GM21515 (cell line): ENCODE results near the gene MRPL4.

Source experiments
- ATAC-seq: cut with Tn5 transposase; IDR thresholded peaks from one replicate; pipeline ENCODE4 v1.9.1; 2021; ENCODE audit not compliant: unreplicated experiment

Gene MRPL4

DNA sequence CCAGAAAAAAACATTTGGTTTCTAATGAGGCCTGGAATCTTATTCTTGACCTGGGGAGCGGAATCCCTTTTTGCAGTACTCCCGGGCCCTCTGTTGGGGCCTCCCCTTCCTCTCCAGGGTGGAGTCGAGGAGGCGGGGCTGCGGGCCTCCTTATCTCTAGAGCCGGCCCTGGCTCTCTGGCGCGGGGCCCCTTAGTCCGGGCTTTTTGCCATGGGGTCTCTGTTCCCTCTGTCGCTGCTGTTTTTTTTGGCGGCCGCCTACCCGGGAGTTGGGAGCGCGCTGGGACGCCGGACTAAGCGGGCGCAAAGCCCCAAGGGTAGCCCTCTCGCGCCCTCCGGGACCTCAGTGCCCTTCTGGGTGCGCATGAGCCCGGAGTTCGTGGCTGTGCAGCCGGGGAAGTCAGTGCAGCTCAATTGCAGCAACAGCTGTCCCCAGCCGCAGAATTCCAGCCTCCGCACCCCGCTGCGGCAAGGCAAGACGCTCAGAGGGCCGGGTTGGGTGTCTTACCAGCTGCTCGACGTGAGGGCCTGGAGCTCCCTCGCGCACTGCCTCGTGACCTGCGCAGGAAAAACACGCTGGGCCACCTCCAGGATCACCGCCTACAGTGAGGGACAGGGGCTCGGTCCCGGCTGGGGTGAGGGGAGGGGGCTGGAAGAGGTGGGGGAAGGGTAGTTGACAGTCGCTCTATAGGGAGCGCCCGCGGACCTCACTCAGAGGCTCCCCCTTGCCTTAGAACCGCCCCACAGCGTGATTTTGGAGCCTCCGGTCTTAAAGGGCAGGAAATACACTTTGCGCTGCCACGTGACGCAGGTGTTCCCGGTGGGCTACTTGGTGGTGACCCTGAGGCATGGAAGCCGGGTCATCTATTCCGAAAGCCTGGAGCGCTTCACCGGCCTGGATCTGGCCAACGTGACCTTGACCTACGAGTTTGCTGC is 35.1 kb downstream of the MRPL4 start, which contains the start of gene ICAM4:
Gene ICAM4 (plus strand): TSS at position 153 of the 935 bp plus-strand sequence. CDS start 58 bp downstream, at position 211.
- no peak for ATAC-seq

DNA sequence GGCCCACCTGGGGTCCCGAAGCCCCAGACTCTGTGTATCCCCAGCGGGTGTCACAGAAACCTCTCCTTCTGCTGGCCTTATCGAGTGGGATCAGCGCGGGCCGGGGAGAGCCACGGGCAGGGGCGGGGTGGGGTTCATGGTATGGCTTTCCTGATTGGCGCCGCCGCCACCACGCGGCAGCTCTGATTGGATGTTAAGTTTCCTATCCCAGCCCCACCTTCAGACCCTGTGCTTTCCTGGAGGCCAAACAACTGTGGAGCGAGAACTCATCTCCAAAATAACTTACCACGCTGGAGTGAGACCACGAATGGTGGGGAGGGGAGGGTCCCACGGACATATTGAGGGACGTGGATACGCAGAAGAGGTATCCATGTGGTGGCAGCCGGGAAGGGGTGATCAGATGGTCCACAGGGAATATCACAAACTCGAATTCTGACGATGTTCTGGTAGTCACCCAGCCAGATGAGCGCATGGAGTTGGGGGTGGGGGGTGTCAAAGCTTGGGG is 36.7 kb downstream of the MRPL4 start:
- no peak for ATAC-seq

DNA sequence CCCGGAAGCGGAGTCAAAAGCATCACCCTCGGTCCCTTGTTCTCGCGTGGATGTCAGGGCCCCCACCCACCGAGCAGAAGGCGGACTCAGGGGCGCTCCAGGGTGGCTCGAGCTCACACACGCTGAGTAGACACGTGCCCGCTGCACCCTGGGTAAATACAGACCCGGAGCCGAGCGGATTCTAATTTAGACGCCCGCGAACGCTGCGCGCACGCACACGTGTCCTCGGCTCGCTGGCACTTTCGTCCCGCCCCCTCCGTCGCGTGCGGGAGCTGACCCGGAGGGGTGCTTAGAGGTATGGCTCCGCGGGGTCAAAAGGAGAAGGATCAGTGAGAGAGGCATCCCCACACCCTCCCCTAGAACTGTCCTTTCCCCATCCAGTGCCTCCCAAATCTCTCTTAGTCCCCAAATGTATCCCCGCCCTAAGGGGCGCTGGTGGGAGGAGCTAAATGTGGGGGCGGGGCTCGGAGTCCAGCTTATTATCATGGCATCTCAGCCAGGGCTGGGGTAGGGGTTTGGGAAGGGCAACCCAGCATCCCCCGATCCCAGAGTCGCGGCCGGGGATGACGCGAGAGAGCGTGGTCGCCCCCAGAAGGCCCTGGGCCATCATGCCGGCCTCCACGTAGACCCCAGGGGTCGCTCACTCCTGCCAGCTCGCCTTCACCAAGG is 37.3 kb downstream of the MRPL4 start:
- no peak for ATAC-seq

DNA sequence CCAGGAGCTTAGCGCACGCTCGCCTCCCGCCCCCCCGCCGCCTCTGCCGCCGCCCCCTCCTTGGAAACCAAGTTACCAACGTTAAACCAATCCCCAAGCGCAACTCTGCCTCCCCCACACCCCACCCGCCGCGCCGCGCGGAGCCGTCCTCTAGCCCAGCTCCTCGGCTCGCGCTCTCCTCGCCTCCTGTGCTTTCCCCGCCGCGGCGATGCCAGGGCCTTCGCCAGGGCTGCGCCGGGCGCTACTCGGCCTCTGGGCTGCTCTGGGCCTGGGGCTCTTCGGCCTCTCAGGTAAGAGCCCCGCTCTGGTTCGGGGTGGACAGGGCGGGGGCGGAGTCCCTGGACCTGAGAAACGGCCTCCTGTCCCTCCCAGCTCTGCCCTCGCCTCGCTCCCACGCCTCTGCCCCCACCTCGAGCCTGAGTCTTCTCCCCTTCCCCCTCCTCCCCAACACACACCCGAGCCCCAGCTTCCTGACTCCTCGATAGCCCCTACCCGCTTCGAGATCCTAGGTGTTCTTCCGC is 37.9 kb downstream of the MRPL4 start, which contains the start of gene ICAM5:
Gene ICAM5 (plus strand): TSS at position 117 of the 521 bp plus-strand sequence. CDS start 92 bp downstream, at position 209.
- ATAC-seq: no peak

DNA sequence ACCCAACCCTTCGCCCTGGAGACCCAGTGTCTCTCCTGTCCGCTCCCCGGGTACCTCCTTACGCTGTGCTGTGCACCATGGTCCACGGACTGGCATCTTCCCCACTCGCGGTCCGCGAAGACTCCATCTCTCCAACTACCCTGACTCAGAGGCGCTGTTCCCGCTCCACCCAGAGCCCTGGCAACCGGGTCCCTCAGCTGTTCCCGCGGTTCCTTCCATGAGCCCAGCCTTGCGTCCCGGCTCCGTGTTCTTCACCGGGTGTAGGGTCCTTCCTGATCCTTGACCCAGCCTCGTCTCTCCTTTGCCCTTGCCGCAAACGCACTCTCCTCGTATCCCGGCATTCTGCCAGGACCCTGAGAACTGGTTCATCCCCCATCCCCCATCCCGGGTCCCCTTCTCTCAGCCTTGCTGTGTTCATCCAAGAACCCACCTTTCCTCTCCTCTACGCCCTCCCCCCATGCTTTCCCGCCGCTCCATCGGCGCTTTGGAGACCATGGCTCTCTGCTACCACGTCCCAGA is 38.4 kb downstream of the MRPL4 start:
- ATAC-seq: no peak

DNA sequence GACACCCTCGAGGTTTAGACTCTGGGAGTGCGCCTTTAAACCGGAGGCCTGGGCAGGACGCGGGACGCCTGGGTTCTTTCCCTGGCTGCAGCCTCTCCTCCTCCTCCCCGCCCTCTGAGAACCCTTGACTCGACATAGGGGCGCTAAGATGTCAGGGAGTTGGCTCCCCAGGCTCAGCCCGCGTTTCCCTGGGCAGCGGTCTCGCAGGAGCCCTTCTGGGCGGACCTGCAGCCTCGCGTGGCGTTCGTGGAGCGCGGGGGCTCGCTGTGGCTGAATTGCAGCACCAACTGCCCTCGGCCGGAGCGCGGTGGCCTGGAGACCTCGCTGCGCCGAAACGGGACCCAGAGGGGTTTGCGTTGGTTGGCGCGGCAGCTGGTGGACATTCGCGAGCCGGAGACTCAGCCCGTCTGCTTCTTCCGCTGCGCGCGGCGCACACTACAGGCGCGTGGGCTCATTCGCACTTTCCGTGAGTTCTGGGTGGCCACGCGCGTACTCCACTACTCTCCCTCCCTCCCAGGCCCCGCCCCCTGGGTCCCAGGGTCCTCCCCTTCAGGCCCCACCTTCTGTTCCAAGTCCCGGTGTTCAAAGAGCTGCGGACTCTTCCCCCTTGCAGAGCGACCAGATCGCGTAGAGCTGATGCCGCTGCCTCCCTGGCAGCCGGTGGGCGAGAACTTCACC is 39.0 kb downstream of the MRPL4 start:
- ATAC-seq: no peak

DNA sequence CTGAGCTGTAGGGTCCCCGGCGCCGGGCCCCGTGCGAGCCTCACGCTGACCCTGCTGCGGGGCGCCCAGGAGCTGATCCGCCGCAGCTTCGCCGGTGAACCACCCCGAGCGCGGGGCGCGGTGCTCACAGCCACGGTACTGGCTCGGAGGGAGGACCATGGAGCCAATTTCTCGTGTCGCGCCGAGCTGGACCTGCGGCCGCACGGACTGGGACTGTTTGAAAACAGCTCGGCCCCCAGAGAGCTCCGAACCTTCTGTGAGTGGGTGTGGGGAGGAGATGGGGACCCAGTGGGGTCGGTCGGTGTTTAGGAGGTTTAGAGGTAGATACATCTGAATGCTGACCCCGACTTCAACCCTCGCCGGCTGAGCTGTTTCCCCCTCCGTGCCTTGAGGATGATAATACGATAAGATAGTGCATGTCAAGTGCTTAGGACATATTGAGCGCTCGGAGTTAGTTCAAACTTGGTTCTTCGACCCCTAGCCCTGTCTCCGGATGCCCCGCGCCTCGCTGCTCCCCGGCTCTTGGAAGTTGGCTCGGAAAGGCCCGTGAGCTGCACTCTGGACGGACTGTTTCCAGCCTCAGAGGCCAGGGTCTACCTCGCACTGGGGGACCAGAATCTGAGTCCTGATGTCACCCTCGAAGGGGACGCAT is 39.7 kb downstream of the MRPL4 start:
- no peak for ATAC-seq

DNA sequence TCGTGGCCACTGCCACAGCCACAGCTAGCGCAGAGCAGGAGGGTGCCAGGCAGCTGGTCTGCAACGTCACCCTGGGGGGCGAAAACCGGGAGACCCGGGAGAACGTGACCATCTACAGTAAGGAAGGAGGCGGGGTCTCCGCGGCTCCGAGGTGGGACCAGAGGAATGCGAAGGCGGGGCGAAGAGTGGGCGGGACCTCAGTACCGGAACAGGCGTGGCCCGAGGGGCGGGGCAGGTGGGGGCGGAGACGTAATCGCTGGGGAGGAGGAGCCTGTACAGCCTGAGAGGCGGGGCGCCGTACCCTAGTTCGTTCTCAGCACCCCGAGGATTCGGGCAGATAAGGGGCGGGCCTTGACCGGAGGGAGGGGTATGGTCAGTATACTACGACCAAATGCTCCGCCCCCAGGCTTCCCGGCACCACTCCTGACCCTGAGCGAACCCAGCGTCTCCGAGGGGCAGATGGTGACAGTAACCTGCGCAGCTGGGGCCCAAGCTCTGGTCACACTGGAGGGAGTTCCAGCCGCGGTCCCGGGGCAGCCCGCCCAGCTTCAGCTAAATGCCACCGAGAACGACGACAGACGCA is 40.3 kb downstream of the MRPL4 start:
- ATAC-seq: peak; percentile 36

DNA sequence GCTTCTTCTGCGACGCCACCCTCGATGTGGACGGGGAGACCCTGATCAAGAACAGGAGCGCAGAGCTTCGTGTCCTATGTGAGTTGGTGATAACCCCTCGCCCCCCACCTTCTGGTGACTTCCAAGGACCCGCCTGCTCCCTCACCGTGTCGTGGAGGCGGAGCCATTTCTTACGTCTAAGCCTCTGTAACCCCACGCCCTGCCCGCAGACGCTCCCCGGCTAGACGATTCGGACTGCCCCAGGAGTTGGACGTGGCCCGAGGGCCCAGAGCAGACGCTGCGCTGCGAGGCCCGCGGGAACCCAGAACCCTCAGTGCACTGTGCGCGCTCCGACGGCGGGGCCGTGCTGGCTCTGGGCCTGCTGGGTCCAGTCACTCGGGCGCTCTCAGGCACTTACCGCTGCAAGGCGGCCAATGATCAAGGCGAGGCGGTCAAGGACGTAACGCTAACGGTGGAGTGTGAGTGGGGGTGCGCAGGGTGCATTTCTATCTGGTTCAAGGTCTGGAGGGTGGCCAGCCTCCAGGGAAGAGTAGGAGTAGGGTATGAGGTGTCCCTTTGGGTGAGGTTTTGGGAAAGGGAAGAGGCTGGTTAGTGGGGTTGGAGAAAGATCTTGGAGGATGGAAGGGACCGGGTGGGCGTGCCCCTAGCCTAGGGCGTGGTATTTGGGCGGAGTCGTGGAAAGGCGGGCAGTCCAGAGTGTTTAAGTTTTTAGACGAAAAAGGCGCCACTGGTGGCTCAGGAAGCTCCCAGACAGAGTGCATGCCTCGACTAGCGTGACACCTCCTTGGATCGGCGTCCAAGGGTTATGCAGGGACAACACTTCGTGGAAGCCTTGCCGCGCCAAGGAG is 41.0 kb downstream of the MRPL4 start:
- no peak for ATAC-seq

DNA sequence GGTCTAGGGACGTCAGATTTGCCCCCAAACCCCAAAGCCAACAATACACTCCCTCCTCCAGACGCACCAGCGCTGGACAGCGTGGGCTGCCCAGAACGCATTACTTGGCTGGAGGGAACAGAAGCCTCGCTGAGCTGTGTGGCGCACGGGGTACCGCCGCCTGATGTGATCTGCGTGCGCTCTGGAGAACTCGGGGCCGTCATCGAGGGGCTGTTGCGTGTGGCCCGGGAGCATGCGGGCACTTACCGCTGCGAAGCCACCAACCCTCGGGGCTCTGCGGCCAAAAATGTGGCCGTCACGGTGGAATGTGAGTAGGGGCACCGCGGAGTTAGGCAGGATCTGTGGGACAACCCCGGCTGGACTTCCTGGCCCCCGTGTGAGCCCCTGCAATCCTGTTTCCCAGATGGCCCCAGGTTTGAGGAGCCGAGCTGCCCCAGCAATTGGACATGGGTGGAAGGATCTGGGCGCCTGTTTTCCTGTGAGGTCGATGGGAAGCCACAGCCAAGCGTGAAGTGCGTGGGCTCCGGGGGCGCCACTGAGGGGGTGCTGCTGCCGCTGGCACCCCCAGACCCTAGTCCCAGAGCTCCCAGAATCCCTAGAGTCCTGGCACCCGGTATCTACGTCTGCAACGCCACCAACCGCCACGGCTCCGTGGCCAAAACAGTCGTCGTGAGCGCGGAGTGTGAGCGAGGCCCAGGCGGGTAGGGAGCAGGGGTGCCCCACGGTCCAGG is 41.8 kb downstream of the MRPL4 start:
- ATAC-seq: no peak

DNA sequence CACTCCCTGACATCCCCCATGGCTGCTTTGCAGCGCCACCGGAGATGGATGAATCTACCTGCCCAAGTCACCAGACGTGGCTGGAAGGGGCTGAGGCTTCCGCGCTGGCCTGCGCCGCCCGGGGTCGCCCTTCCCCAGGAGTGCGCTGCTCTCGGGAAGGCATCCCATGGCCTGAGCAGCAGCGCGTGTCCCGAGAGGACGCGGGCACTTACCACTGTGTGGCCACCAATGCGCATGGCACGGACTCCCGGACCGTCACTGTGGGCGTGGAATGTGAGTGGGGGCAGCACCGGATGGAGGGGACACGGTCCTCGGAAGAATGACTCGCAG is 42.3 kb downstream of the MRPL4 start:
- ATAC-seq: no peak

DNA sequence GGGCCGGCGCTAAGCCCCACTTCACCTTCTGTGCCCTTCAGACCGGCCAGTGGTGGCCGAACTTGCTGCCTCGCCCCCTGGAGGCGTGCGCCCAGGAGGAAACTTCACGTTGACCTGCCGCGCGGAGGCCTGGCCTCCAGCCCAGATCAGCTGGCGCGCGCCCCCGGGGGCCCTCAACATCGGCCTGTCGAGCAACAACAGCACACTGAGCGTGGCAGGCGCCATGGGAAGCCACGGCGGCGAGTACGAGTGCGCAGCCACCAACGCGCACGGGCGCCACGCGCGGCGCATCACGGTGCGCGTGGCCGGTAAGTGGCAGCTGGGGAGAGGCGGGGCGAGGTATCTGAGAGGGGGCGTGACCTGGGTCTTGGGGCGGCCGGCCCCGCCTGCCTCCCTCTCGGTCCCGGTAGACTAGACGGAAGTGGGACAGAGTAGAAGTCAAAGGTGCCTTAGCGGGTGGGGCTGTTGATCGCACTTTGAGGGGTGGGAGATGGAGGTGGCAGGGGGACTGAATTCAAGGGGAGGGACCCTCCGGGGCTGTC is 43.4 kb downstream of the MRPL4 start:
- no peak for ATAC-seq

DNA sequence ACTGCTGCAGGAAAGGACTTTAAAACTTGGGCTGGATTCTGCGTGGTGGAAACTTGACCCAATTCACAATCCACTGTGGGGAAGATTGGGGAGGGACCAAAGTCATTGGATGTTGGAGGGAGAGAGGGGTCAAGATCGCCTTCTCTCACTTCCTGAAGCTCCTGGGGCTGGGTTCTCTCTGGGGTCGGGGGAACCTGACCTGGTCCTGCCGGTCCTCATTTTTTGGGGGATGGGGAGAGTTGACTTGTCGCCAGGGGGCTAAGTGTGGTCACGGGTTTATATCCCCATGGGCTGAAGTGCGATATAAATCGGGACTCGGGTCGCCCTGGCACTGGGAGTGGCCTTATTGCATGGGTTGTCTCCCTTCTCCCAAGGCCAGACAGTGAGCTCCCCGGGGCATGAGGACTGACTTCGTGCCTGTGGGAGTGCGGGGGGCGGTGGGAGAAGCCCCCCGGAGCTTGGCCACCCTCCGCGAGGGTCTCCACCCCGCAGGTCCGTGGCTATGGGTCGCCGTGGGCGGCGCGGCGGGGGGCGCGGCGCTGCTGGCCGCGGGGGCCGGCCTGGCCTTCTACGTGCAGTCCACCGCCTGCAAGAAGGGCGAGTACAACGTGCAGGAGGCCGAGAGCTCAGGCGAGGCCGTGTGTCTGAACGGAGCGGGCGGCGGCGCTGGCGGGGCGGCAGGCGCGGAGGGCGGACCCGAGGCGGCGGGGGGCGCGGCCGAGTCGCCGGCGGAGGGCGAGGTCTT is 44.0 kb downstream of the MRPL4 start:
- ATAC-seq: no peak

DNA sequence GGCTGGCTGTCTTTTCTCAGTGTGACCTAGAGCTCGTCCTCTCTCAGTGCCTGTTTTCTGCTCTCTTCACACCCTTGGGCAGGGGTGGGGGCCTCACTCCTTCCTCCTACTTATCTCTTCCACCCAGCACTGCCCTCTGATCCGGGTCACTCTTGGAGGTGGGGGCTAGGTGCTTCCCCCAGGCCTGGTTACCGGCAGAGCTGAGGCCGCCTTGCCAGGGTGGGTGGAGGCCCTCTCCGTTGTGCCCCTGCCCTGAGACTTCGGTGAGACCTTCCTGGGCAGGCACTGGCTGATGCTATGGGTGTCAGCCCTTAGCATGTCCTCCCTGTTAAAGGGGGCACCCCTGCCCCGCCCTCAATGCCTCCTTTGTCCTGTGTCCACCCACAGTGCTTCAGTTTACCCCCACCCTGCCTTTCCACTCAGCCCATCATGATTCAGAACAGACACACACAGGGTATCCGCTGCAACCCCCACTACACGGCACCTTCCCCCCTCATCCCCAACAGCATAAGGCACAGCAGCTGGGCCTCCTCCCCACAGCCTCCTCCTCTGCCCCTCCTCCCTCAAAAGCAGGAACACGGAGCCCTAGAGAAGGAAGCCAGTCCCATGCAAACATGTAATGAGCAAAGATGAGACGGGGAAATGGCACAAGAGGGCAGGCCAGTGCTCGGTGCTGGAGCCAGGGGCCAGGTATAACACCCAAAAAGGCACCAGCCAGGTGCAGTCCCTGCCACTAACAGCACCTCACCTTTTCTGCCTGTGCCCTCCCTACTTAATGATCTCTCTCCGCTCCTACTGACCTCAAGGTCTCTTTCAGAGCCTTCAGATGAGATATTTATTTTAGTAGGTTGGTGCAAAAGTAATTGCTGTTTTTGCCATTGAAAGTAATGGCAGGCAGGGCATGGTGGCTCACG is 47.8 kb downstream of the MRPL4 start:
- no peak for ATAC-seq

DNA sequence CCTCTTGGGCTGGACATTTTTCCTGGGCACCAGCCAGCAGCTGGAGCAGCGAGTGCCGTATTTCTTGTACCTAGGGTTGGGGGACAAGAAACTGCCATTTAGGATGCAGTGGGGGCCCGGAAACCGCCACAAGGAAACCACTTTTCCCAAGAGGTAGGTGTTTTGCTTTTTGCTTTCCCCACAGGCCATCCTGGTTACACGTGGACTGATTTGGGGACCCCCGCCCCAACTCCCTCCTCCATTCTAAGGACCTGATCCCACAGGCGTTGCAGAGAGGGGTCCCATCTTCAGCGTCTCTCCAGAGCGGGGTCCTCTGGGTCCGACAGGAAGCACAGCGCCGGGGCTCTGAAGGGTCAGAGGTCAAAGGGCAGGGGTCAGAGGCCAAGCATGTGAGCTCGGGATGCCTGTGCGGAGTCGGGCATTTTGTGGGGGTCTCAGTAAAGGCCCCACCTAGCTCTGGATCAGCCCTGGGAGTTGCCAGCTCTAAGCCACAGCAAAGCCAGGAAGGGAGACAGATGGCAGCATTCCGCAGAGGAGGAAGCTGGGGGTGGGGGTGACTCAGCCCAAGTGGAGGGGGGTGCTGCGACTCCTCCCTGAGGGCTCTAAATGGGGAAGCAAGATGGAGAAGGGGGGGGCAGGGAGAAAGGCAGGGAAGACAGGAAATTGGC is 53.3 kb downstream of the MRPL4 start:
- no peak for ATAC-seq

DNA sequence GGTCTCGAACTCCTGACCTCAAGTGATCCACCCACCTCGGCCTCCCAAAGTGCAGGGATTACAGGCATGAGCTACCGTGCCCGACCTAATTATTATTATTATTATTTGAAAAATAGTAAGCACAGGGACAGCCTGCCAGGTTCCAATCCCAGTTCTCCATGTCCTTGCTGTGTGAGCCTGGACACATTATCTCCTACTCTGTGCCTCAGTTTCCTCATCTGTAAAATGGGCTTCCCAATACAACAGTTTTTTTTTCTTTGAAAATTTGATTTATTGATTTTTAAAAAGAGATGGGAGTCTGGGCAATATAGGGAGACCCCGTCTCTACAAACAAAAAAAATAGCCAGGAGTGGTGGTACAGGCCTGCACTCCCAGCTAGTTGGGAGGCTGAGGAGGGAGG is 54.3 kb downstream of the MRPL4 start:
- no peak for ATAC-seq
